Sigmoid colon (tissue), 7 donors: ENCODE results near the gene SP3. TPM values are rescaled to one million over a fixed set of nuclear protein-coding genes. Genes with fewer than 3 reads are reported as not detected.
A peak's percentile ranks its signal among the peaks of the same experiment; 100 is the strongest.

Experiments
- DNase-seq: peaks from one replicate; pipeline ENCODE4 v3.0.0-alpha.2; 2019
- H3K27ac ChIP-seq, 4 donors: fragments of 200-600 bp; sonication (generic); one replicate each; pipeline ENCODE4 v1.5.1; 2016 to 2019; ENCODE audit warnings: mild to moderate bottlenecking in 1 of 4
- H3K27me3 ChIP-seq, 3 donors: fragments of 200-600 bp; sonication (generic); one replicate each; pipeline ENCODE4 v1.5.1; 2019; ENCODE audit warnings: mild to moderate bottlenecking in 1 of 3
- H3K36me3 ChIP-seq, 4 donors: fragments of 200-600 bp; sonication (generic); one replicate each; pipeline ENCODE4 v1.5.1; 2016 to 2019
- H3K4me1 ChIP-seq, 4 donors: fragments of 200-600 bp; sonication (generic); one replicate each; pipeline ENCODE4 v1.5.1; 2017 to 2019
- H3K4me3 ChIP-seq, 4 donors: fragments of 200-600 bp; sonication (generic); one replicate each; pipeline ENCODE4 v1.5.1; 2017 to 2019; ENCODE audit warnings: mild to moderate bottlenecking in 2 of 4, moderate library complexity in 1 of 4
- H3K9me3 ChIP-seq, 4 donors: fragments of 200-600 bp in 3 of 4; sonication (generic) in 3 of 4; one replicate each; pipeline versions ENCODE4 v1.5.1 to v1.6.1; 2013 to 2019
- EP300 ChIP-seq, 4 donors: sonication (generic); formaldehyde crosslinking; IDR thresholded peaks; one replicate each; pipeline ENCODE4 v1.6.1; 2017; ENCODE audit warnings: antibody characterized with exemption in 4 of 4
- POLR2A ChIP-seq, 2 donors: fragments of 450-650 bp; IDR thresholded peaks; one replicate each; pipeline ENCODE4 v1.6.1; 2016; ENCODE audit warnings: antibody characterized with exemption in 2 of 2, mild to moderate bottlenecking in 2 of 2, moderate library complexity in 2 of 2
- POLR2AphosphoS5 ChIP-seq, 4 donors: sonication (generic); formaldehyde crosslinking; IDR thresholded peaks; one replicate each; pipeline ENCODE4 v1.6.1; 2017; ENCODE audit warnings: antibody characterized with exemption in 4 of 4
- WGBS, 2 donors: extraction: QIAGEN DNeasy Blood & Tissue Kit; methylation state at CpG; one replicate each; pipeline ENCODE4 v1.1.7; 2013; 5-methylcytosine and 5-hydroxymethylcytosine counted together
- intact Hi-C: fragments of 100-400 bp; cut with DNase I; formaldehyde crosslinking; loops from one replicate; pipeline ENCODE4 v1.15.1; 2023
- polyA plus RNA-seq, 3 donors: library from polyadenylated mRNA; stranded (reverse); fragments of 200-250 nt; gene quantifications; one replicate each; pipeline ENCODE4 v1.2.3, GENCODE V29; 2013
- total RNA-seq, 4 donors: library from RNA; depleted of rRNA; stranded (reverse); fragments of >200 nt; gene quantifications; one replicate each; pipeline ENCODE4 v1.1.0, GENCODE V29; 2016
- TF ChIP-seq, protein P1 (sequence below), 4 experiments: fragments of 450-650 bp in 3 of 4; fragments of 200-600 bp in 1 of 4; IDR thresholded peaks; one replicate each; pipeline ENCODE4 v1.5.1; 2016 to 2019; ENCODE audit warnings: antibody characterized with exemption in 4 of 4, mild to moderate bottlenecking in 3 of 4, moderate library complexity in 2 of 4
- donor health status: healthy with polysubstance abuse.
- donor health status: Bipolar disorder and iron deficiency.
- donor health status: healthy.

Gene SP3
- total and polyA plus RNA-seq, 7 donors: 24.6 to 120 (median 67.9) TPM

- Histone ChIP-seq H3K4me1 (peaks cover 0 to 79% (median 64%) of the 10 kb centered on the region in 4 donors), H3K27me3 (no peaks in the 10 kb centered on the region), H3K36me3 (peaks cover 0 to 11% (median 10%) of the 10 kb centered on the region in 4 donors), H3K4me3 (no peak overlapping the region), H3K27ac (peak overlapping the region in 2 of 4 donors; percentile 26), H3K9me3 (no peaks in the 10 kb centered on the region)
- TF ChIP-seq POLR2A (IDR thresholded peaks at IDR 0.05) (no peak), EP300 (IDR thresholded peaks at IDR 0.05) (no peak), POLR2AphosphoS5 (IDR thresholded peaks at IDR 0.05) (no peak)
- TF ChIP-seq, protein P1, sequence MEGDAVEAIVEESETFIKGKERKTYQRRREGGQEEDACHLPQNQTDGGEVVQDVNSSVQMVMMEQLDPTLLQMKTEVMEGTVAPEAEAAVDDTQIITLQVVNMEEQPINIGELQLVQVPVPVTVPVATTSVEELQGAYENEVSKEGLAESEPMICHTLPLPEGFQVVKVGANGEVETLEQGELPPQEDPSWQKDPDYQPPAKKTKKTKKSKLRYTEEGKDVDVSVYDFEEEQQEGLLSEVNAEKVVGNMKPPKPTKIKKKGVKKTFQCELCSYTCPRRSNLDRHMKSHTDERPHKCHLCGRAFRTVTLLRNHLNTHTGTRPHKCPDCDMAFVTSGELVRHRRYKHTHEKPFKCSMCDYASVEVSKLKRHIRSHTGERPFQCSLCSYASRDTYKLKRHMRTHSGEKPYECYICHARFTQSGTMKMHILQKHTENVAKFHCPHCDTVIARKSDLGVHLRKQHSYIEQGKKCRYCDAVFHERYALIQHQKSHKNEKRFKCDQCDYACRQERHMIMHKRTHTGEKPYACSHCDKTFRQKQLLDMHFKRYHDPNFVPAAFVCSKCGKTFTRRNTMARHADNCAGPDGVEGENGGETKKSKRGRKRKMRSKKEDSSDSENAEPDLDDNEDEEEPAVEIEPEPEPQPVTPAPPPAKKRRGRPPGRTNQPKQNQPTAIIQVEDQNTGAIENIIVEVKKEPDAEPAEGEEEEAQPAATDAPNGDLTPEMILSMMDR (IDR thresholded peaks at IDR 0.05): no peak
- DNase-seq: no peak
- 85 to 86% methylated on average over 7 of the region's 7 CpGs for WGBS, 2 donors
- intact Hi-C loops: loop anchor here (5.0 to 10.0 kb wide), 4 partner anchors 38 to 755 kb away; partner anchors contain the start of genes SCRN3 and SP9
Observed at GRCh38 chr2:173959909-173960308, 5.3 kb downstream of the SP3 start.

- intact Hi-C loops: no loop called here
- no peak overlapping the region for H3K4me3 ChIP-seq
- H3K4me1 ChIP-seq: peaks cover 0 to 82% (median 67%) of the 10 kb centered on the region in 4 donors
- H3K9me3 ChIP-seq: no peaks in the 10 kb centered on the region
- no peak for DNase-seq
- H3K27me3 ChIP-seq: no peaks in the 10 kb centered on the region
- 79 to 85% methylated on average over 16 of the region's 16 CpGs for WGBS, 2 donors
- peak overlapping the region in 2 of 4 donors; percentile 26 for H3K27ac ChIP-seq
- peaks cover 0 to 16% (median 14%) of the 10 kb centered on the region in 4 donors for H3K36me3 ChIP-seq
- TF ChIP-seq EP300 (IDR thresholded peaks at IDR 0.05) (no peak), POLR2AphosphoS5 (IDR thresholded peaks at IDR 0.05) (no peak)
- TF ChIP-seq, protein P1 (IDR thresholded peaks at IDR 0.05): no peak
Observed at GRCh38 chr2:173959358-173959884, 5.8 kb downstream of the SP3 start.

DNA sequence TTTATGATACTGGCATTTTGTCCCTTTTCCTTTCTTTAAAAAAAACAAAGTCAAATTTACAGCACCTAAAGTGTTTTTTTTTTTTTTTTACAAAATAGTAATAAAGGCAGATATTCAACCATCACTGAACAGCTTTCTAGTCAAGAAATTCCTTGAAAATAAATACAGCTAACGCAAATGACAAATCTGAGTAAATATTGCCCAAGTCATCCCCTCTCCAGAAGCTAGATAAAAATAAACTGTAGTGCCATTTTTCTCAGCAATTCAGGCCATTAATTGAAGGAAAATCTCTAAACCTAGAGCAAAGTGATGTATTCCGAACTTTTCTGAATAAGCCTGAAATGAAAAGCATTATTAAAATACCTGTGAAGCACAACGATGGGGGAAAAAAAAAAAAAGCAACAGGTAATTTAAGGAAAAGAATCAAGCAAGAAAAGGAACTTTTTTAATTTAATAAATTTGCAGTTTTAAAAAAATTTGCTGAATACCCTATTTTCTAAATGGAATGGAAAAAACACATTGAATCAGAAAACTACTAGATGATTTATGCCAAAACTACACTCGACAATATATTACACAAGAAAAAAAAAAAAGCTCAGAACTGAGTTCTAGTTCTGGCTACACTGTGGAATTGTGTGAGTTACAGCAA lies 6.9 kb downstream of the SP3 start:
- H3K4me3 ChIP-seq: no peak overlapping the region
- DNase-seq: no peak
- TF ChIP-seq, protein P1 (IDR thresholded peaks at IDR 0.05): no peak
- TF ChIP-seq EP300 (IDR thresholded peaks at IDR 0.05) (no peak), POLR2A (IDR thresholded peaks at IDR 0.05) (no peak), POLR2AphosphoS5 (IDR thresholded peaks at IDR 0.05) (no peak)
- intact Hi-C loops: no loop called here
- H3K27me3 ChIP-seq: no peaks in the 10 kb centered on the region
- H3K4me1 ChIP-seq: peaks cover 0 to 91% (median 71%) of the 10 kb centered on the region in 4 donors
- H3K27ac ChIP-seq: peak overlapping the region in 1 of 4 donors; percentile 22
- WGBS, 2 donors: 48 to 72% methylated on average over 4 of the region's 4 CpGs
- H3K9me3 ChIP-seq: no peaks in the 10 kb centered on the region
- peaks cover 0 to 26% (median 15%) of the 10 kb centered on the region in 4 donors for H3K36me3 ChIP-seq

GRCh38 chr2:173957517-173957916 lies 7.7 kb downstream of the SP3 start:
- TF ChIP-seq, protein P1 (IDR thresholded peaks at IDR 0.05): no peak
- TF ChIP-seq POLR2AphosphoS5 (IDR thresholded peaks at IDR 0.05): no peak
- no peak for TF ChIP-seq POLR2A (IDR thresholded peaks at IDR 0.05)
- TF ChIP-seq EP300 (IDR thresholded peaks at IDR 0.05): no peak
- WGBS, 2 donors: 16 to 49% methylated on average over 2 of the region's 2 CpGs
- peaks cover 0 to 33% (median 15%) of the 10 kb centered on the region in 4 donors for H3K36me3 ChIP-seq
- peaks cover 0 to 93% (median 68%) of the 10 kb centered on the region in 4 donors for H3K4me1 ChIP-seq
- intact Hi-C loops: no loop called here
- no peak for DNase-seq
- no peak overlapping the region for H3K4me3 ChIP-seq
- no peaks in the 10 kb centered on the region for H3K27me3 ChIP-seq
- H3K27ac ChIP-seq: peak overlapping the region in 1 of 4 donors; percentile 22
- H3K9me3 ChIP-seq: no peaks in the 10 kb centered on the region
